ENCODE data around the gene PHC3. TPM values are rescaled to one million over a fixed set of nuclear protein-coding genes. Genes with fewer than 3 reads are reported as not detected.
"Not testable (repeated sequence)": the region's sequence is repeated elsewhere in the genome, so short reads cannot be mapped to it uniquely, and the experiment has no call there.

Gene PHC3
- total RNA-seq (2014; rRNA removed; shearing (Covaris generic)) = 22.2 and 31.3 TPM in 2 replicates

- H3K9me3 ChIP-seq (replicated peaks) = no peaks in the 10 kb centered on the region
- H3K27me3 ChIP-seq (replicated peaks) = no peaks in the 10 kb centered on the region
- peak; percentile 91 to 92 for DNase-seq (ENCODE audit: low read depth in 1 of 2, low spot score in 2 of 2)
- H3K4me3 ChIP-seq = peak within 1 kb of the TSS; percentile 86
- peak within 1 kb of the TSS; percentile 90 for H3K27ac ChIP-seq
- H3K36me3 ChIP-seq = peaks cover 39% of the 10 kb centered on the region
- no peaks in the 10 kb centered on the region; the same call in 1 of the 2 replicates for H3K4me1 ChIP-seq (replicated peaks)
These were observed at the start of gene PHC3 for GRCh38 chr3:170180908-170181885. TSS of gene PHC3 (minus strand) at chr3:170181733. CDS start at chr3:170181715, 18 bp downstream.

- DNase-seq (ENCODE audit: low read depth in 1 of 2, low spot score in 2 of 2) = no peak
- Histone ChIP-seq H3K27ac (no peak overlapping the region), H3K4me1 (replicated peaks) (peaks cover 11% of the 10 kb centered on the region), H3K4me3 (no peak overlapping the region), H3K27me3 (replicated peaks) (no peaks in the 10 kb centered on the region), H3K9me3 (replicated peaks) (no peaks in the 10 kb centered on the region), H3K36me3 (no peaks in the 10 kb centered on the region)
These were observed 46.7 kb upstream of the PHC3 start for GRCh38 chr3:170228093-170228766.

- H3K27me3 ChIP-seq (replicated peaks) = no peaks in the 10 kb centered on the region
- DNase-seq (ENCODE audit: low read depth in 1 of 2, low spot score in 2 of 2) = no peak
- H3K4me1 ChIP-seq (replicated peaks) = peaks cover 14% of the 10 kb centered on the region
- no peak overlapping the region for H3K27ac ChIP-seq
- no peaks in the 10 kb centered on the region for H3K9me3 ChIP-seq (replicated peaks)
- no peak overlapping the region for H3K4me3 ChIP-seq
- no peaks in the 10 kb centered on the region for H3K36me3 ChIP-seq
These were observed 45.0 kb upstream of the PHC3 start for GRCh38 chr3:170226426-170226960.

- Histone ChIP-seq H3K9me3 (replicated peaks) (no peaks in the 10 kb centered on the region), H3K36me3 (no peaks in the 10 kb centered on the region), H3K27ac (no peak overlapping the region), H3K27me3 (replicated peaks) (no peaks in the 10 kb centered on the region), H3K4me3 (no peak overlapping the region), H3K4me1 (replicated peaks) (peaks cover 14% of the 10 kb centered on the region)
- DNase-seq (ENCODE audit: low read depth in 1 of 2, low spot score in 2 of 2) = no peak
These were observed 43.6 kb upstream of the PHC3 start for GRCh38 chr3:170225166-170225565.

GRCh38 chr3:170222647-170223541 lies 41.4 kb upstream of the PHC3 start:
- peaks cover 9% of the 10 kb centered on the region for H3K4me1 ChIP-seq (replicated peaks)
- H3K27ac ChIP-seq = peak overlapping the region; percentile 99
- H3K36me3 ChIP-seq = no peaks in the 10 kb centered on the region
- H3K9me3 ChIP-seq (replicated peaks) = no peaks in the 10 kb centered on the region
- peak; percentile 15 to 47 for DNase-seq (ENCODE audit: low read depth in 1 of 2, low spot score in 2 of 2)
- no peaks in the 10 kb centered on the region for H3K27me3 ChIP-seq (replicated peaks)
- peak overlapping the region; percentile 90 for H3K4me3 ChIP-seq

- H3K36me3 ChIP-seq = no peaks in the 10 kb centered on the region
- no peaks in the 10 kb centered on the region for H3K27me3 ChIP-seq (replicated peaks)
- peak within 1 kb of the TSS; percentile 99 for H3K27ac ChIP-seq
- H3K4me3 ChIP-seq = peak within 1 kb of the TSS; percentile 90
- DNase-seq (ENCODE audit: low read depth in 1 of 2, low spot score in 2 of 2) = peak; percentile 95 to 98
- peaks cover 7% of the 10 kb centered on the region; the same call in 1 of the 2 replicates for H3K4me1 ChIP-seq (replicated peaks)
- H3K9me3 ChIP-seq (replicated peaks) = no peaks in the 10 kb centered on the region
These were observed 40.6 kb upstream of the PHC3 start, which contains the start of gene PRKCI for GRCh38 chr3:170221924-170222646. TSS of gene PRKCI (plus strand) at chr3:170222424. CDS start at chr3:170222670, 246 bp downstream.

- H3K27ac ChIP-seq = no peak overlapping the region
- no peaks in the 10 kb centered on the region for H3K27me3 ChIP-seq (replicated peaks)
- peaks cover 7% of the 10 kb centered on the region; the same call in 1 of the 2 replicates for H3K4me1 ChIP-seq (replicated peaks)
- H3K9me3 ChIP-seq (replicated peaks) = no peaks in the 10 kb centered on the region
- no peak overlapping the region for H3K4me3 ChIP-seq
- H3K36me3 ChIP-seq = no peaks in the 10 kb centered on the region
- no peak for DNase-seq (ENCODE audit: low read depth in 1 of 2, low spot score in 2 of 2)
These were observed 39.3 kb upstream of the PHC3 start for GRCh38 chr3:170220871-170221270.

GRCh38 chr3:170219850-170220249 lies 38.3 kb upstream of the PHC3 start:
- DNase-seq (ENCODE audit: low read depth in 1 of 2, low spot score in 2 of 2) = no peak
- Histone ChIP-seq H3K4me1 (replicated peaks) (peaks cover 7% of the 10 kb centered on the region; the same call in 1 of the 2 replicates), H3K27ac (no peak overlapping the region), H3K27me3 (replicated peaks) (no peaks in the 10 kb centered on the region), H3K36me3 (no peaks in the 10 kb centered on the region), H3K9me3 (replicated peaks) (no peaks in the 10 kb centered on the region), H3K4me3 (no peak overlapping the region)

- H3K36me3 ChIP-seq = no peaks in the 10 kb centered on the region
- H3K27me3 ChIP-seq (replicated peaks) = no peaks in the 10 kb centered on the region
- H3K27ac ChIP-seq = no peak overlapping the region
- H3K4me1 ChIP-seq (replicated peaks) = no peaks in the 10 kb centered on the region
- DNase-seq (ENCODE audit: low read depth in 1 of 2, low spot score in 2 of 2) = no peak
- H3K4me3 ChIP-seq = no peak overlapping the region
- H3K9me3 ChIP-seq (replicated peaks) = no peaks in the 10 kb centered on the region
These were observed 30.1 kb upstream of the PHC3 start for GRCh38 chr3:170211668-170212067.

- Histone ChIP-seq H3K9me3 (replicated peaks) (no peaks in the 10 kb centered on the region), H3K27me3 (replicated peaks) (no peaks in the 10 kb centered on the region), H3K36me3 (no peaks in the 10 kb centered on the region), H3K4me1 (replicated peaks) (no peaks in the 10 kb centered on the region), H3K27ac (no peak overlapping the region), H3K4me3 (no peak overlapping the region)
- no peak for DNase-seq (ENCODE audit: low read depth in 1 of 2, low spot score in 2 of 2)
These were observed 26.2 kb upstream of the PHC3 start for GRCh38 chr3:170207717-170208116.

GRCh38 chr3:170206164-170206762 lies 24.7 kb upstream of the PHC3 start:
- H3K27ac ChIP-seq; H3K27me3 ChIP-seq (replicated peaks); H3K4me3 ChIP-seq; H3K4me1 ChIP-seq (replicated peaks); H3K36me3 ChIP-seq; H3K9me3 ChIP-seq (replicated peaks); DNase-seq (ENCODE audit: low read depth in 1 of 2, low spot score in 2 of 2): not testable (repeated sequence)

- Histone ChIP-seq H3K27ac (no peak overlapping the region), H3K4me1 (replicated peaks) (no peaks in the 10 kb centered on the region), H3K4me3 (no peak overlapping the region), H3K9me3 (replicated peaks) (no peaks in the 10 kb centered on the region), H3K36me3 (no peaks in the 10 kb centered on the region), H3K27me3 (replicated peaks) (no peaks in the 10 kb centered on the region)
- DNase-seq (ENCODE audit: low read depth in 1 of 2, low spot score in 2 of 2) = no peak
These were observed 23.8 kb upstream of the PHC3 start for GRCh38 chr3:170205302-170205701.

Measured in SJSA1 (cell line).